RWPE2 (cell line): ENCODE data around the gene SLC25A26.
"Not testable (repeated sequence)": the region's sequence is repeated elsewhere in the genome, so short reads cannot be mapped to it uniquely, and the experiment has no call there.

Experiments
- ATAC-seq: fragments of 200-7000 bp; cut with Tn5 transposase; 3 replicates; pipeline ENCODE4 v1.9.1; 2021; ENCODE audit warnings: low read depth
- DNase-seq: peaks from one replicate; pipeline ENCODE4 v3.0.0-alpha.2; 2020; ENCODE audit warnings: low spot score
- H3K27ac ChIP-seq: fragments of 450-650 bp; 2 replicates; pipeline ENCODE4 v1.5.1; 2017; ENCODE audit warnings: mild to moderate bottlenecking; ENCODE audit not compliant: poor library complexity, severe bottlenecking
- H3K27me3 ChIP-seq: fragments of 250-450 bp; sonication (Bioruptor Pico); 2 replicates; pipeline ENCODE4 v1.5.1; 2021; ENCODE audit warnings: mild to moderate bottlenecking, moderate library complexity; ENCODE audit not compliant: insufficient read depth, poor library complexity, severe bottlenecking
- H3K36me3 ChIP-seq: fragments of 250-450 bp; sonication (Bioruptor Pico); 2 replicates; pipeline ENCODE4 v1.5.1; 2020; ENCODE audit warnings: low read depth, mild to moderate bottlenecking, moderate library complexity
- H3K4me1 ChIP-seq: fragments of 250-450 bp; sonication (Bioruptor Pico); 2 replicates; pipeline ENCODE4 v1.5.1; 2021; ENCODE audit warnings: mild to moderate bottlenecking, moderate library complexity; ENCODE audit not compliant: insufficient read depth, poor library complexity, severe bottlenecking
- H3K4me3 ChIP-seq: fragments of 250-450 bp; sonication (Bioruptor Pico); 2 replicates; pipeline ENCODE4 v1.5.1; 2021; ENCODE audit warnings: mild to moderate bottlenecking, moderate library complexity; ENCODE audit not compliant: severe bottlenecking
- H3K9me3 ChIP-seq: fragments of 250-450 bp; sonication (Bioruptor Pico); 2 replicates; pipeline ENCODE4 v1.5.1; 2021; ENCODE audit warnings: mild to moderate bottlenecking, moderate library complexity; ENCODE audit not compliant: severe bottlenecking
- TF ChIP-seq, protein P1 (sequence below): fragments of 450-650 bp; IDR thresholded peaks from one replicate; pipeline ENCODE4 v1.5.1; 2017; ENCODE audit warnings: mild to moderate bottlenecking, moderate library complexity; ENCODE audit not compliant: poor library complexity, severe bottlenecking

SLC25A26 gene

DNA sequence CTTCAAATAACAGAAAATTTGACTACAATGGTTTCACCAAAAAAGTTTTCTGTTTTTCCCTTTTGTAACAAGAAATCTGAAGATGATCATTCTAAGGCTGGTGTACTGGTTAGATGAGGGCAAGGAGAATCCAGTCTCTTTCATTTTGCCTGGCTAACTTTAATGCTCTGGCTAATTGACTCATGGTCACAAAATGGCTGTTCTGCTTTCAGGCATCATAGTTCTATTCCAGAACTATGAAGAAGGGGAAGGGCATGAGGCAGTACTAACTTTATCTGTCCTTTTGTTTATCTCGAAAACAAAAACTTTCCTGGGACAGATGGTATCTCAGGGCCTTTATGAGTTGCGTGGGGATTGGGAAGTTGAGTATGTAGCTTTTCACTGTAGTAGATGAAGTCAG, 50.4 kb downstream of the SLC25A26 start:
- H3K9me3 ChIP-seq, result no peaks in the 10 kb centered on the region
- ATAC-seq, result no peak
- DNase-seq, result no peak

DNA sequence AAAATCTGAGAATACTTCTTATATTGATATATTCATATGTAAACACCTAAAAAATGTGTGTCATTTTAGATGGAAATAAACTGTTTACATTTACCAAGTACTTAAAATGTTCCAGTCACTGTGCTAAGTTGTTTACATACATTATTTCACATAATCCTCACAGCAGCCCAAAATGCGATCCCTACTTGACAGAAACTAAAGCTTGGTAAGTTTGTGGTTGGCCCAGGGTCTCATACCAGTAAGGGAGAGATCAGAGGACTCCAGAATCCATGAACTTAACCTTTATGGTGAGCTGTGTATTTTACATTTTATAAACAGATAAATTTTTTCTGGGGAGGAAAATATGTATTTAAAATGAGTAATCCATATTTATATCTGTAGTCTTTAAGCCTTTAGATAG, 51.2 kb downstream of the SLC25A26 start:
- Histone ChIP-seq H3K36me3 (no peaks in the 10 kb centered on the region), H3K9me3 (no peaks in the 10 kb centered on the region), H3K27ac (no peak overlapping the region), H3K4me1 (no peaks in the 10 kb centered on the region), H3K4me3 (no peak overlapping the region), H3K27me3 (no peaks in the 10 kb centered on the region)
- TF ChIP-seq, protein P1, sequence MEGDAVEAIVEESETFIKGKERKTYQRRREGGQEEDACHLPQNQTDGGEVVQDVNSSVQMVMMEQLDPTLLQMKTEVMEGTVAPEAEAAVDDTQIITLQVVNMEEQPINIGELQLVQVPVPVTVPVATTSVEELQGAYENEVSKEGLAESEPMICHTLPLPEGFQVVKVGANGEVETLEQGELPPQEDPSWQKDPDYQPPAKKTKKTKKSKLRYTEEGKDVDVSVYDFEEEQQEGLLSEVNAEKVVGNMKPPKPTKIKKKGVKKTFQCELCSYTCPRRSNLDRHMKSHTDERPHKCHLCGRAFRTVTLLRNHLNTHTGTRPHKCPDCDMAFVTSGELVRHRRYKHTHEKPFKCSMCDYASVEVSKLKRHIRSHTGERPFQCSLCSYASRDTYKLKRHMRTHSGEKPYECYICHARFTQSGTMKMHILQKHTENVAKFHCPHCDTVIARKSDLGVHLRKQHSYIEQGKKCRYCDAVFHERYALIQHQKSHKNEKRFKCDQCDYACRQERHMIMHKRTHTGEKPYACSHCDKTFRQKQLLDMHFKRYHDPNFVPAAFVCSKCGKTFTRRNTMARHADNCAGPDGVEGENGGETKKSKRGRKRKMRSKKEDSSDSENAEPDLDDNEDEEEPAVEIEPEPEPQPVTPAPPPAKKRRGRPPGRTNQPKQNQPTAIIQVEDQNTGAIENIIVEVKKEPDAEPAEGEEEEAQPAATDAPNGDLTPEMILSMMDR, result no peak
- ATAC-seq (no peak), DNase-seq (no peak)

More for the DNA sequence above, 50.4 kb downstream of the SLC25A26 start:
- Histone ChIP-seq H3K27ac (no peak overlapping the region), H3K27me3 (no peaks in the 10 kb centered on the region), H3K4me3 (no peak overlapping the region), H3K4me1 (no peaks in the 10 kb centered on the region), H3K36me3 (no peaks in the 10 kb centered on the region)
- TF ChIP-seq, protein P1, result no peak

DNA sequence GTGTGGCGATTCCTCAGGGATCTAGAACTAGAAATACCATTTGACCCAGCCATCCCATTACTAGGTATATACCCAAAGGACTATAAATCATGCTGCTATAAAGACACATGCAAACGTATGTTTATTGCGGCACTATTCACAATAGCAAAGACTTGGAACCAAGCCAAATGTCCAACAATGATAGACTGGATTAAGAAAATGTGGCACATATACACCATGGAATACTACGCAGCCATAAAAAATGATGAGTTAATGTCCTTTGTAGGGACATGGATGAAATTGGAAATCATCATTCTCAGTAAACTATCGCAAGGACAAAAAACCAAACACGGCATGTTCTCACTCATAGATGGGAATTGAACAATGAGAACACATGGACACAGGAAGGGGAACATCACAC, 54.0 kb downstream of the SLC25A26 start:
- not testable (repeated sequence) for H3K4me3 ChIP-seq, H3K27me3 ChIP-seq, ATAC-seq, H3K36me3 ChIP-seq, H3K9me3 ChIP-seq, H3K4me1 ChIP-seq, DNase-seq, H3K27ac ChIP-seq

DNA sequence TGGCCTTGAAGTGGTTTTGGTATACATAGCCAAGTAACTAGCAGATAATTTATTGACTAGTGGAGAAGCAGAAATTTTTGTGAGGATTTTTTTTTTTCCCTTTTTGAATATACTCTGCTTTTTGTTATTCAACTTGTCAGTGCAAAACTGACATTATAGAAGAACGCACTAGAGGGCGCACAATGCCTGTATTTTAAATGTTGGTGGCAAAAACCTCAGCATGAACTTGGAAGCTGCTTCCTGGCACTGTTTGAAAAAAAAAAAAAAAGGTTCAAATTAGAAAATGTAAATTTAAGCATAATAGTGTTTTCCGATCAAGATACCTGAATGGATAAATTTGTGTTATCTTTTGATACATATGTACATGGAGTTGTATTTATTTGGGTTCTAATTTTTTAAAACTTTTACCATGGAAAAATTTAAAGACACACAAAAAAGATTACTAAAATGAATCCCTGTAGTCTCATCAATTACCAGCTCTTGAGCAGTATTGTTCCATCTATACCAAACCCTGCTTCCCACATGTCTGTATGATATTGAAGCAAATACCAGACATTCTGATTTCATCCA, 56.0 kb downstream of the SLC25A26 start:
- H3K9me3 ChIP-seq, result no peaks in the 10 kb centered on the region
- no peak overlapping the region for H3K27ac ChIP-seq
- TF ChIP-seq, protein P1, result peak; percentile 81
- H3K4me1 ChIP-seq, result no peaks in the 10 kb centered on the region
- no peak for ATAC-seq
- H3K36me3 ChIP-seq, result no peaks in the 10 kb centered on the region
- H3K27me3 ChIP-seq, result no peaks in the 10 kb centered on the region
- H3K4me3 ChIP-seq, result no peak overlapping the region
- DNase-seq, result no peak

DNA sequence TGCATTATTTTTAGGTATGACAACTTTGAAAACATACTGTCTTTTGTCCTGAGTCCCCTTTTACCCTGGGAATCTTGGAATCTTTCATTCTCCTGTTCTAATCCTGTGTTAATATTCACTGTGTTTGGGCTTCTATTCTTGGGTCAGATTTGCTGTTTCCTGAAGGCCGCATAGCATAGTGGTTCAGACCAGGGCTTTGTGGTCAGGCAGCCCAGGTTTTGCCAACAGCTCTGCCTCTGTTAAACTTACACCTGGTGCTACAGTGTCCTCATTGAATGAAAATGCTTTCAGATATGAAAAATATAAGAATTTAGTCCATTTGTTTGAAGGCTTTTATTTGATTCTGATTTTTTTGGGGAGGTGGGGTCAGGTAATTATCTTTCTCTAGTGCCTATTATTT, 58.4 kb downstream of the SLC25A26 start:
- Histone ChIP-seq H3K27me3 (no peaks in the 10 kb centered on the region), H3K9me3 (no peaks in the 10 kb centered on the region), H3K36me3 (no peaks in the 10 kb centered on the region), H3K27ac (no peak overlapping the region), H3K4me1 (no peaks in the 10 kb centered on the region), H3K4me3 (no peak overlapping the region)
- TF ChIP-seq, protein P1, result no peak
- ATAC-seq, result no peak
- DNase-seq, result no peak
